ENCODE measurements around the gene RAP1GAP2. TPM values are rescaled to one million over a fixed set of nuclear protein-coding genes. Genes with fewer than 3 reads are reported as not detected.

RAP1GAP2 gene
- total and polyA plus RNA-seq, 2 of the 8 experiments (the other 6 are each of a cell fraction or from before 2014, with no cell fraction given), result 24.0 to 63.8 TPM

GRCh38 chr17:2782055-2782454, 14.2 kb upstream of the RAP1GAP2 start (continued):
- TF ChIP-seq KDM1A (IDR thresholded peaks at IDR 0.05; ENCODE audit: borderline replicate concordance, low read length) (no peak), SAP30 (IDR thresholded peaks at IDR 0.05; ENCODE audit: insufficient read depth, insufficient replicate concordance, low read length) (no peak)
